SK-N-SH treated with all-trans-retinoic acid at 6 μM for 48 hours (cell line): ENCODE results near the gene COL26A1.

ENCODE experiments used
- ATAC-seq: fragments of 200-7000 bp; cut with Tn5 transposase; 3 replicates; pipeline ENCODE4 v1.9.1; 2020; ENCODE audit warnings: mild to moderate bottlenecking, moderate library complexity
- ARNTL ChIP-seq: fragments of 450-650 bp; formaldehyde crosslinking; IDR thresholded peaks from 2 replicates; pipeline ENCODE4 v1.5.0; 2020; ENCODE audit warnings: low read depth, mild to moderate bottlenecking, moderate library complexity, borderline replicate concordance
- BACH2 ChIP-seq: fragments of 250-450 bp; sonication (Bioruptor Pico); IDR thresholded peaks from 2 replicates; pipeline ENCODE4 v1.9.0; 2021; ENCODE audit warnings: mild to moderate bottlenecking, borderline replicate concordance
- CREB5 ChIP-seq: fragments of 250-450 bp; sonication (Bioruptor Pico); IDR thresholded peaks from 2 replicates; pipeline ENCODE4 v1.5.1; 2020; ENCODE audit warnings: low read depth, mild to moderate bottlenecking, moderate library complexity
- CSDC2 ChIP-seq: fragments of 250-450 bp; sonication (Bioruptor Pico); IDR thresholded peaks from 2 replicates; pipeline ENCODE4 v1.5.0; 2020; ENCODE audit warnings: mild to moderate bottlenecking, moderate library complexity
- CSRNP3 ChIP-seq: fragments of 250-450 bp; sonication (Bioruptor Pico); IDR thresholded peaks from 2 replicates; pipeline ENCODE4 v1.5.1; 2021; ENCODE audit warnings: mild to moderate bottlenecking, moderate library complexity
- ESRRG ChIP-seq: fragments of 250-450 bp; sonication (Bioruptor Pico); IDR thresholded peaks from 2 replicates; pipeline ENCODE4 v1.6.1; 2021; ENCODE audit warnings: mild to moderate bottlenecking
- GLIS3 ChIP-seq: fragments of 250-450 bp; sonication (Bioruptor Pico); IDR thresholded peaks from 2 replicates; pipeline ENCODE4 v1.5.0; 2020; ENCODE audit warnings: mild to moderate bottlenecking, moderate library complexity
- ISL1 ChIP-seq: fragments of 250-450 bp; sonication (Bioruptor Pico); IDR thresholded peaks from 2 replicates; pipeline ENCODE4 v2.1.2; 2022; ENCODE audit warnings: mild to moderate bottlenecking, moderate library complexity
- PATZ1 ChIP-seq: fragments of 250-450 bp; sonication (Bioruptor Pico); IDR thresholded peaks from 2 replicates; pipeline ENCODE4 v1.8.0; 2020; ENCODE audit warnings: mild to moderate bottlenecking, moderate library complexity, borderline replicate concordance
- POU6F1 ChIP-seq: fragments of 250-450 bp; sonication (Bioruptor Pico); IDR thresholded peaks from 2 replicates; pipeline ENCODE4 v1.8.0; 2021; ENCODE audit warnings: low read depth, mild to moderate bottlenecking, moderate library complexity, borderline replicate concordance
- PPARA ChIP-seq: fragments of 250-450 bp; sonication (Bioruptor Pico); IDR thresholded peaks from 2 replicates; pipeline ENCODE4 v1.5.0; 2020; ENCODE audit warnings: mild to moderate bottlenecking, borderline replicate concordance
- RARB ChIP-seq: fragments of 250-450 bp; sonication (Bioruptor Pico); IDR thresholded peaks from 2 replicates; pipeline ENCODE4 v1.8.0; 2021; ENCODE audit warnings: mild to moderate bottlenecking, moderate library complexity
- SNAI2 ChIP-seq: fragments of 250-450 bp; sonication (Bioruptor Pico); IDR thresholded peaks from 2 replicates; pipeline ENCODE4 v1.5.0; 2020; ENCODE audit warnings: mild to moderate bottlenecking, moderate library complexity
- TCF4 ChIP-seq: fragments of 250-450 bp; sonication (Bioruptor Pico); IDR thresholded peaks from 2 replicates; pipeline ENCODE4 v1.8.0; 2021; ENCODE audit warnings: mild to moderate bottlenecking, moderate library complexity, borderline replicate concordance
- TOX ChIP-seq: fragments of 250-450 bp; sonication (Bioruptor Pico); IDR thresholded peaks from 2 replicates; pipeline ENCODE4 v1.8.0; 2021; ENCODE audit warnings: mild to moderate bottlenecking, moderate library complexity, borderline replicate concordance
- TSHZ2 ChIP-seq: fragments of 250-450 bp; sonication (Bioruptor Pico); IDR thresholded peaks from 2 replicates; pipeline ENCODE4 v1.5.0; 2020; ENCODE audit warnings: mild to moderate bottlenecking, moderate library complexity
- ZC3H10 ChIP-seq: fragments of 250-450 bp; sonication (Bioruptor Pico); IDR thresholded peaks from 2 replicates; pipeline ENCODE4 v1.5.1; 2021; ENCODE audit warnings: mild to moderate bottlenecking, moderate library complexity
- ZFP3 ChIP-seq: fragments of 250-450 bp; sonication (Bioruptor Pico); IDR thresholded peaks from 2 replicates; pipeline ENCODE4 v1.5.0; 2020; ENCODE audit warnings: mild to moderate bottlenecking, moderate library complexity
- ZFP30 ChIP-seq: fragments of 450-650 bp; formaldehyde crosslinking; IDR thresholded peaks from 2 replicates; pipeline ENCODE4 v1.5.0; 2022; ENCODE audit warnings: mild to moderate bottlenecking, moderate library complexity
- ZNF8 ChIP-seq: fragments of 450-650 bp; formaldehyde crosslinking; IDR thresholded peaks from 2 replicates; pipeline ENCODE4 v1.5.0; 2020; ENCODE audit warnings: mild to moderate bottlenecking, moderate library complexity

COL26A1 gene

GRCh38 chr7:101554584-101555268, 192.1 kb downstream of the COL26A1 start:
- no peak for ATAC-seq
- TF ChIP-seq BACH2 (CRISPR knock-in tag) (no peak), PPARA (CRISPR knock-in tag) (no peak), ZNF8 (CRISPR knock-in tag) (no peak), ARNTL (no peak), ESRRG (CRISPR knock-in tag) (no peak), GLIS3 (CRISPR knock-in tag) (no peak), POU6F1 (CRISPR knock-in tag) (no peak), TSHZ2 (no peak), CREB5 (CRISPR knock-in tag) (no peak), ISL1 (CRISPR knock-in tag) (no peak), SNAI2 (no peak), ZFP30 (no peak), RARB (CRISPR knock-in tag) (no peak), TOX (CRISPR knock-in tag) (no peak)

GRCh38 chr7:101555269-101555920, 192.7 kb downstream of the COL26A1 start:
- no peak for TF ChIP-seq TOX (CRISPR knock-in tag)
- no peak for TF ChIP-seq ZFP3 (CRISPR knock-in tag)
- no peak for TF ChIP-seq TCF4
- TF ChIP-seq PATZ1 (CRISPR knock-in tag), result no peak
- no peak for TF ChIP-seq ZC3H10 (CRISPR knock-in tag)
- TF ChIP-seq CSDC2 (CRISPR knock-in tag), result no peak
- TF ChIP-seq ISL1 (CRISPR knock-in tag), result no peak
- TF ChIP-seq CSRNP3 (CRISPR knock-in tag), result no peak
- TF ChIP-seq CREB5 (CRISPR knock-in tag), result no peak
- TF ChIP-seq ESRRG (CRISPR knock-in tag), result no peak
- TF ChIP-seq TSHZ2, result no peak
- TF ChIP-seq POU6F1 (CRISPR knock-in tag), result no peak
- ATAC-seq, result no peak
